Hepatocyte (in vitro differentiated cells): ENCODE data around the gene SORL1. TPM values are rescaled to one million over a fixed set of nuclear protein-coding genes. Genes with fewer than 3 reads are reported as not detected.

Source experiments
- DNase-seq: peaks from one replicate; pipeline ENCODE4 v3.0.0-alpha.2; 2016; ENCODE audit warnings: low spot score
- H2AFZ ChIP-seq: fragments of 200-600 bp; sonication (generic); 2 replicates; pipeline ENCODE4 v1.6.0; 2016; ENCODE audit warnings: antibody characterized with exemption, mild to moderate bottlenecking
- H3K27ac ChIP-seq: fragments of 200-600 bp; sonication (generic); 2 replicates; pipeline ENCODE4 v1.5.1; 2016; ENCODE audit warnings: mild to moderate bottlenecking
- H3K27me3 ChIP-seq: fragments of 200-600 bp; sonication (generic); 2 replicates; pipeline ENCODE4 v1.6.1; 2016
- H3K36me3 ChIP-seq: fragments of 200-600 bp; sonication (generic); replicated peaks from 2 replicates; pipeline ENCODE4 v1.5.1; 2016; ENCODE audit warnings: low read depth; ENCODE audit not compliant: insufficient read depth
- H3K4me1 ChIP-seq: fragments of 200-600 bp; sonication (generic); 2 replicates; pipeline ENCODE4 v1.5.1; 2016; ENCODE audit warnings: mild to moderate bottlenecking, moderate library complexity; ENCODE audit not compliant: insufficient read depth
- H3K4me2 ChIP-seq: fragments of 200-600 bp; sonication (generic); 2 replicates; pipeline ENCODE4 v1.6.0; 2016
- H3K4me3 ChIP-seq: fragments of 200-600 bp; sonication (generic); 2 replicates; pipeline ENCODE4 v1.5.1; 2016; ENCODE audit warnings: mild to moderate bottlenecking
- H3K79me2 ChIP-seq: fragments of 200-600 bp; sonication (generic); 2 replicates; pipeline ENCODE4 v1.6.0; 2017; ENCODE audit warnings: mild to moderate bottlenecking
- H3K9me2 ChIP-seq: fragments of 200-600 bp; sonication (generic); replicated peaks from 2 replicates; pipeline ENCODE4 v1.6.0; 2017; ENCODE audit warnings: mild to moderate bottlenecking; ENCODE audit not compliant: insufficient read depth
- H3K9me3 ChIP-seq: fragments of 200-600 bp; sonication (generic); 2 replicates; pipeline ENCODE4 v1.5.1; 2016; ENCODE audit warnings: low read depth, mild to moderate bottlenecking
- H4K20me1 ChIP-seq: fragments of 200-600 bp; sonication (generic); 2 replicates; pipeline ENCODE4 v1.6.0; 2016; ENCODE audit warnings: mild to moderate bottlenecking; ENCODE audit not compliant: insufficient read depth, poor library complexity, severe bottlenecking
- CTCF ChIP-seq: fragments of 200-600 bp; sonication (generic); IDR thresholded peaks from 2 replicates; pipeline ENCODE4 v1.5.1; 2016; ENCODE audit warnings: antibody characterized with exemption, mild to moderate bottlenecking; ENCODE audit not compliant: poor library complexity
- EZH2 ChIP-seq: fragments of 200-600 bp; sonication (generic); IDR thresholded peaks from 2 replicates; pipeline ENCODE4 v1.6.1; 2016; ENCODE audit warnings: antibody characterized with exemption, mild to moderate bottlenecking, borderline replicate concordance
- EZH2phosphoT487 ChIP-seq: fragments of 200-600 bp; sonication (generic); IDR thresholded peaks from one replicate; pipeline ENCODE4 v1.6.1; 2018; ENCODE audit warnings: antibody characterized with exemption, mild to moderate bottlenecking, low read depth, moderate library complexity; ENCODE audit not compliant: unreplicated experiment, severe bottlenecking
- WGBS: methylation state at CpG from one replicate; pipeline ENCODE4 v1.1.6; 2016; ENCODE audit warnings: low lambda C conversion rate; ENCODE audit errors: missing lambda C conversion rate; 5-methylcytosine and 5-hydroxymethylcytosine counted together
- polyA plus RNA-seq: library from polyadenylated mRNA; unstranded; fragments of >200 nt; fragmentation: Nextera tagmentation; extraction: Ambion mirVana; gene quantifications from 2 replicates; pipeline ENCODE4 v1.2.1, GENCODE V29; 2016
- total RNA-seq: library from RNA; depleted of rRNA; stranded (reverse); fragments of >200 nt; gene quantifications from 2 replicates; pipeline ENCODE4 v1.2.3, GENCODE V29; 2014

Gene SORL1
- total and polyA plus RNA-seq, 2 experiments from 2014 or later = 13.5 to 26.5 TPM

- Histone ChIP-seq H3K9me3 (no peaks in the 10 kb centered on the region), H3K36me3 (no peaks in the 10 kb centered on the region), H3K27me3 (no peaks in the 10 kb centered on the region), H3K4me2 (no peak overlapping the region), H3K79me2 (no peaks in the 10 kb centered on the region), H2AFZ (no peak overlapping the region), H3K4me3 (no peak overlapping the region), H3K9me2 (no peaks in the 10 kb centered on the region), H3K27ac (no peak overlapping the region), H4K20me1 (no peaks in the 10 kb centered on the region), H3K4me1 (no peaks in the 10 kb centered on the region)
- DNase-seq = no peak
- 90% methylated on average over 1 of the region's 1 CpG for WGBS
- TF ChIP-seq EZH2phosphoT487 (no peak), EZH2 (no peak), CTCF (no peak)
These were observed 177.9 kb downstream of the SORL1 start for GRCh38 chr11:121630041-121630440.

GRCh38 chr11:121631456-121631855, 179.3 kb downstream of the SORL1 start:
- TF ChIP-seq CTCF (no peak), EZH2 (no peak), EZH2phosphoT487 (no peak)
- H3K9me2 ChIP-seq = no peaks in the 10 kb centered on the region
- H3K4me3 ChIP-seq = no peak overlapping the region
- no peaks in the 10 kb centered on the region for H4K20me1 ChIP-seq
- H3K36me3 ChIP-seq = no peaks in the 10 kb centered on the region
- H3K27ac ChIP-seq = no peak overlapping the region
- DNase-seq = no peak
- no peaks in the 10 kb centered on the region for H3K27me3 ChIP-seq
- no peaks in the 10 kb centered on the region for H3K79me2 ChIP-seq
- H3K4me1 ChIP-seq = no peaks in the 10 kb centered on the region
- H3K9me3 ChIP-seq = no peaks in the 10 kb centered on the region
- WGBS = 79% methylated on average over 2 of the region's 2 CpGs
- no peak overlapping the region for H2AFZ ChIP-seq
- no peak overlapping the region for H3K4me2 ChIP-seq

GRCh38 chr11:121634273-121634672, 182.2 kb downstream of the SORL1 start:
- H2AFZ ChIP-seq = no peak overlapping the region
- WGBS = 98% methylated on average over 5 of the region's 5 CpGs
- TF ChIP-seq EZH2phosphoT487 (no peak), EZH2 (no peak), CTCF (no peak)
- no peaks in the 10 kb centered on the region for H3K4me1 ChIP-seq
- H3K36me3 ChIP-seq = no peaks in the 10 kb centered on the region
- no peak overlapping the region for H3K4me3 ChIP-seq
- H3K79me2 ChIP-seq = no peaks in the 10 kb centered on the region
- H4K20me1 ChIP-seq = no peaks in the 10 kb centered on the region
- H3K27me3 ChIP-seq = no peaks in the 10 kb centered on the region
- no peak for DNase-seq
- no peak overlapping the region for H3K4me2 ChIP-seq
- no peak overlapping the region for H3K27ac ChIP-seq
- no peaks in the 10 kb centered on the region for H3K9me3 ChIP-seq
- no peaks in the 10 kb centered on the region for H3K9me2 ChIP-seq

- Histone ChIP-seq H4K20me1 (no peaks in the 10 kb centered on the region), H3K27me3 (no peaks in the 10 kb centered on the region), H3K4me2 (no peak overlapping the region), H3K4me3 (no peak overlapping the region), H3K9me2 (no peaks in the 10 kb centered on the region), H3K9me3 (no peaks in the 10 kb centered on the region), H3K4me1 (no peaks in the 10 kb centered on the region), H2AFZ (no peak overlapping the region), H3K79me2 (no peaks in the 10 kb centered on the region), H3K27ac (no peak overlapping the region), H3K36me3 (no peaks in the 10 kb centered on the region)
- no peak for DNase-seq
- no peak for TF ChIP-seq CTCF
- no peak for TF ChIP-seq EZH2phosphoT487
- WGBS = 88% methylated on average over 7 of the region's 7 CpGs
These were observed 182.8 kb downstream of the SORL1 start for GRCh38 chr11:121634889-121635288.
